ENCODE results near the gene VAMP1.

Gene VAMP1

GRCh38 chr12:6418796-6419195 lies 51.7 kb downstream of the VAMP1 start:
- POLR2A ChIA-PET, result interaction anchor here (0.8 kb wide), 1 partner anchor 115 kb away, joined by 3 read pairs; the partner anchor contains the start of gene GAPDH
- no peak for DNase-seq (ENCODE audit: extremely low spot score)
- CTCF ChIA-PET, result no interaction called here
- TF ChIP-seq FOXA1 (IDR thresholded peaks at IDR 0.05) (no peak), NFRKB (IDR thresholded peaks at IDR 0.05) (no peak), LEF1 (IDR thresholded peaks at IDR 0.05; ENCODE audit: borderline replicate concordance) (no peak), ARNT (IDR thresholded peaks at IDR 0.05) (no peak), FOXK2 (IDR thresholded peaks at IDR 0.05) (no peak), SUZ12 (IDR thresholded peaks at IDR 0.05) (no peak), HDGF (IDR thresholded peaks at IDR 0.05; ENCODE audit: borderline replicate concordance) (no peak), ELF4 (IDR thresholded peaks at IDR 0.05) (no peak), L3MBTL2 (conservative IDR thresholded peaks at IDR 0.05) (no peak), ZNF384 (IDR thresholded peaks at IDR 0.05) (no peak), CTBP1 (IDR thresholded peaks at IDR 0.05; ENCODE audit: borderline replicate concordance) (no peak), SP1 (IDR thresholded peaks at IDR 0.05) (no peak), TARDBP (IDR thresholded peaks at IDR 0.05) (no peak), FOXM1 (IDR thresholded peaks at IDR 0.05; ENCODE audit: borderline replicate concordance) (no peak), BHLHE40 (IDR thresholded peaks at IDR 0.05; ENCODE audit: borderline replicate concordance) (no peak)
- TF ChIP-seq, protein P1, sequence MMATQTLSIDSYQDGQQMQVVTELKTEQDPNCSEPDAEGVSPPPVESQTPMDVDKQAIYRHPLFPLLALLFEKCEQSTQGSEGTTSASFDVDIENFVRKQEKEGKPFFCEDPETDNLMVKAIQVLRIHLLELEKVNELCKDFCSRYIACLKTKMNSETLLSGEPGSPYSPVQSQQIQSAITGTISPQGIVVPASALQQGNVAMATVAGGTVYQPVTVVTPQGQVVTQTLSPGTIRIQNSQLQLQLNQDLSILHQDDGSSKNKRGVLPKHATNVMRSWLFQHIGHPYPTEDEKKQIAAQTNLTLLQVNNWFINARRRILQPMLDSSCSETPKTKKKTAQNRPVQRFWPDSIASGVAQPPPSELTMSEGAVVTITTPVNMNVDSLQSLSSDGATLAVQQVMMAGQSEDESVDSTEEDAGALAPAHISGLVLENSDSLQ (IDR thresholded peaks at IDR 0.05), result no peak

DNA sequence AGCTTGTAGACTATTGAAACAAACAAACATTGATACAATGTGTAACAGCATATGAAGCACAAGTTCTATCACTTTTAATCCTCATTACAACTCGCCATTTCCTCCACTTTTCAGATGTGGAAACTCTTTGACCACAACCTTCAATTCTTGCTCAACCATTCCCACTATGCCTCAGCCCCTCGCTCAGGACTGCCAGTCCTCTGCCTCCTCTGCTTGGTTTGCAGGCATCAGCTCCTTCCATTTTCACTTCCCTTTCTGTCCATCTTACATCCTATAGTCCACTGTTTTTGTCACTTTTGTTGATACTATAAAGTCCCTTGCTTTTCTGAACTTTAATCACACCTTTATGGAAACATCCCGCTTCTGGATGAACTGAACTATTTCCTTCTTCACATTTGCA lies 53.9 kb downstream of the VAMP1 start:
- ChIA-PET CTCF (interaction anchor here (0.5 to 0.6 kb wide), 2 partner anchors 91 to 196 kb away, joined by 3 to 4 read pairs; no protein-coding TSS in a partner anchor), POLR2A (no interaction called here)
- TF ChIP-seq L3MBTL2 (conservative IDR thresholded peaks at IDR 0.05) (no peak), HDGF (IDR thresholded peaks at IDR 0.05; ENCODE audit: borderline replicate concordance) (no peak), CTBP1 (IDR thresholded peaks at IDR 0.05; ENCODE audit: borderline replicate concordance) (no peak), ELF4 (IDR thresholded peaks at IDR 0.05) (no peak), TARDBP (IDR thresholded peaks at IDR 0.05) (no peak), FOXA1 (IDR thresholded peaks at IDR 0.05) (no peak)
- TF ChIP-seq, protein P1 (IDR thresholded peaks at IDR 0.05), result no peak
- no peak for DNase-seq (ENCODE audit: extremely low spot score)
